ENCODE measurements around the gene C4B. TPM values are rescaled to one million over a fixed set of nuclear protein-coding genes. Genes with fewer than 3 reads are reported as not detected.

The C4B gene
- total and polyA plus RNA-seq, 9 of the 15 experiments (the other 6 are each of a cell fraction or from before 2014, with no cell fraction given) = 0.32 to 8.8 (median 5.4) TPM

DNA sequence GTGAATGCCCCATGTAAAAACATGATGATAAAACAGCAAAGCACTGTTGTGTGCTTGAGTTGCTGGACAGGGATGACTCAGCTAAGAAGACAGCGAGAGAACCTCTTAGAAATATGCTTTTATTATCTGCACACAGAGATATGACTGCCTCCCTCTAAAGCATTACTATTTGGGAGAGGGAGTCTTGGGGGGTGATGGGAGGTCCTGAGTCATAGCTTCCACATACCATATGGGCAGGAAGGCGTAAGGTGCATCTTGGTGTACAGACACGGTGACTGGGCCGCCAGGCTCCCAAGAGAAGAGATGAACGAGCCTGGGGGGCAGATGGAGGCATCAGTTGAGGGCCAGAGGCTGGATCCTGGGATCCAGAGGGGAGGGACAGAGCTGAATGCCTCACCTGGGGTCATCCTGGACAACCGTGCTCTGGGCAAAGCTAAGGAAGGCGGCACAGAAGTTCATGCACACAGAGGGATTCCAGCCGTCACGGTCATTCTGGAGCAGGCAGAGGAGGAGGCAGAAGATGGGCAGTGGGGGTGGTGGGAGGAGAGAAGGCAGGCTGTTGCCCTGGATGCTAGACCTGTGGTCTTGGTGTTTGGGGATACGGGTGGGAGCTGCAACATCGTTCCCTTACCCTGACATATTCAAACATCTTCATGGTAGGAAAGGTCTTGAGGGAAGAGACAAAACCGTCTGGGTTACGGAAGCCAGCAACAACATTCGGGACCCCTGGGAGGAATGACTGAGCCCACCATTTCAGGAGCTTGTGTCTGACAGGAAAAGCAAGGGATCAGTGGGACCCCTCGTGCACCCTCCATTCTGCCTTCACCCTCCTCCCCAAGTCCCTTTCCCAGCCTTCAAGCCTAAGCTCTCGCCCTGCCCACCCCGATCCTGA, 44.6 kb upstream of the C4B start (continued):
- TF ChIP-seq PBX2 (CRISPR knock-in tag; IDR thresholded peaks at IDR 0.05; ENCODE audit: low read depth) (no peak), PBX2 (tag; conservative IDR thresholded peaks at IDR 0.05; ENCODE audit: low read depth) (peak; percentile 21; the same call in 1 of the 2 replicates), ZNF551 (CRISPR knock-in tag; IDR thresholded peaks at IDR 0.05) (no peak), ESRRA (IDR thresholded peaks at IDR 0.05; ENCODE audit: borderline replicate concordance, low read depth) (no peak), ZNF586 (CRISPR knock-in tag; conservative IDR thresholded peaks at IDR 0.05) (no peak), IRF1 (CRISPR knock-in tag; IDR thresholded peaks at IDR 0.05; ENCODE audit: borderline replicate concordance) (no peak), RBM22 (IDR thresholded peaks at IDR 0.05; ENCODE audit: low read depth, low read length, poor library complexity, severe bottlenecking) (no peak), TCF7 (IDR thresholded peaks at IDR 0.05; ENCODE audit: borderline replicate concordance) (no peak), RFX5 (IDR thresholded peaks at IDR 0.05; ENCODE audit: low read depth, low read length) (no peak), U2AF1 (optimal IDR thresholded peaks at IDR 0.05; ENCODE audit: low read depth, low read length) (no peak), TFE3 (CRISPR knock-in tag; IDR thresholded peaks at IDR 0.05) (no peak), POLR2G (IDR thresholded peaks at IDR 0.05; ENCODE audit: low read depth, low read length) (no peak), KAT7 (CRISPR knock-in tag; IDR thresholded peaks at IDR 0.05; ENCODE audit: borderline replicate concordance) (peak; percentile 81; the same call in 1 of the 2 replicates), JUNB (CRISPR knock-in tag; conservative IDR thresholded peaks at IDR 0.05) (no peak; the same call in 1 of the 2 replicates), FIP1L1 (IDR thresholded peaks at IDR 0.05; ENCODE audit: low read depth, low read length, poor library complexity, severe bottlenecking) (no peak), ZNF830 (CRISPR knock-in tag; IDR thresholded peaks at IDR 0.05) (no peak), ZNF395 (CRISPR knock-in tag; IDR thresholded peaks at IDR 0.05) (0 out of 2 replicates have a peak, but pooled peaks have one; percentile 25), NELFE (IDR thresholded peaks at IDR 0.05; ENCODE audit: insufficient read depth, insufficient read length) (no peak), BHLHE40 (IDR thresholded peaks at IDR 0.05; ENCODE audit: low read length) (no peak)

Data from K562 (cell line).